ENCODE measurements around the gene CTPS2. TPM values are rescaled to one million over a fixed set of nuclear protein-coding genes. Genes with fewer than 3 reads are reported as not detected.

Gene CTPS2
- total RNA-seq, 1 donor from 2014 or later: 116 TPM

- Histone ChIP-seq H3K9me3 (ENCODE audit: low read depth) (no peaks in the 10 kb centered on the region), H3K27ac (no peak overlapping the region), H2AFZ (replicated peaks) (no peak overlapping the region), H3K4me3 (no peak overlapping the region), H3K27me3 (no peaks in the 10 kb centered on the region), H3K4me1 (no peaks in the 10 kb centered on the region), H3F3A (ENCODE audit: low read depth) (no peaks in the 10 kb centered on the region), H3K4me2 (no peak overlapping the region), H3K79me2 (ENCODE audit: low read depth) (no peaks in the 10 kb centered on the region), H3K9ac (no peak overlapping the region), H4K20me1 (ENCODE audit: low read depth) (no peaks in the 10 kb centered on the region), H3K36me3 (peaks cover 9% of the 10 kb centered on the region)
- H3K27ac Mint-ChIP-seq: no peak overlapping the region
- no peak overlapping the region for H3K4me3 Mint-ChIP-seq
- H3K27me3 Mint-ChIP-seq (ENCODE audit: insufficient read depth, low read depth): peaks cover 4% of the 10 kb centered on the region
- TF ChIP-seq EZH2phosphoT487 (IDR thresholded peaks at IDR 0.05) (no peak), CTCF (IDR thresholded peaks at IDR 0.05) (no peak), EZH2 (IDR thresholded peaks at IDR 0.05) (no peak)
- no peaks in the 10 kb centered on the region for H3K9me3 Mint-ChIP-seq
- H3K36me3 Mint-ChIP-seq: peaks cover 24% of the 10 kb centered on the region
- DNase-seq (ENCODE audit: low spot score): no peak
- no peaks in the 10 kb centered on the region for H3K4me1 Mint-ChIP-seq
Measured at GRCh38 chrX:16638533-16638932, 73.9 kb downstream of the CTPS2 start.

GRCh38 chrX:16635596-16635995 lies 76.9 kb downstream of the CTPS2 start:
- no peaks in the 10 kb centered on the region for H3K79me2 ChIP-seq (ENCODE audit: low read depth)
- H3K4me3 ChIP-seq: no peak overlapping the region
- no peak overlapping the region for H3K4me3 Mint-ChIP-seq
- H3K27ac Mint-ChIP-seq: no peak overlapping the region
- H3K27me3 ChIP-seq: no peaks in the 10 kb centered on the region
- H3K27ac ChIP-seq: no peak overlapping the region
- no peak overlapping the region for H3K9ac ChIP-seq
- peaks cover 23% of the 10 kb centered on the region for H3K36me3 Mint-ChIP-seq
- H3F3A ChIP-seq (ENCODE audit: low read depth): peaks cover 10% of the 10 kb centered on the region
- peaks cover 9% of the 10 kb centered on the region for H3K36me3 ChIP-seq
- H3K4me2 ChIP-seq: no peak overlapping the region
- H2AFZ ChIP-seq (replicated peaks): no peak overlapping the region
- H4K20me1 ChIP-seq (ENCODE audit: low read depth): no peaks in the 10 kb centered on the region
- H3K27me3 Mint-ChIP-seq (ENCODE audit: insufficient read depth, low read depth): peaks cover 4% of the 10 kb centered on the region
- H3K4me1 ChIP-seq: no peaks in the 10 kb centered on the region
- no peaks in the 10 kb centered on the region for H3K4me1 Mint-ChIP-seq
- TF ChIP-seq CTCF (IDR thresholded peaks at IDR 0.05) (no peak), EZH2 (IDR thresholded peaks at IDR 0.05) (no peak), EZH2phosphoT487 (IDR thresholded peaks at IDR 0.05) (no peak)
- no peaks in the 10 kb centered on the region for H3K9me3 ChIP-seq (ENCODE audit: low read depth)
- no peaks in the 10 kb centered on the region for H3K9me3 Mint-ChIP-seq
- DNase-seq (ENCODE audit: low spot score): no peak

- Histone ChIP-seq H3K9me3 (ENCODE audit: low read depth) (no peaks in the 10 kb centered on the region), H4K20me1 (ENCODE audit: low read depth) (no peaks in the 10 kb centered on the region), H3K27ac (no peak overlapping the region), H3K27me3 (no peaks in the 10 kb centered on the region), H3K4me2 (no peak overlapping the region), H3K79me2 (ENCODE audit: low read depth) (no peaks in the 10 kb centered on the region), H2AFZ (replicated peaks) (no peak overlapping the region), H3K36me3 (peaks cover 9% of the 10 kb centered on the region), H3K4me3 (no peak overlapping the region), H3F3A (ENCODE audit: low read depth) (peaks cover 14% of the 10 kb centered on the region), H3K9ac (no peak overlapping the region), H3K4me1 (no peaks in the 10 kb centered on the region)
- no peak for DNase-seq (ENCODE audit: low spot score)
- peaks cover under 1% of the 10 kb centered on the region for H3K4me1 Mint-ChIP-seq
- H3K27me3 Mint-ChIP-seq (ENCODE audit: insufficient read depth, low read depth): peaks cover 4% of the 10 kb centered on the region
- no peak overlapping the region for H3K4me3 Mint-ChIP-seq
- TF ChIP-seq EZH2 (IDR thresholded peaks at IDR 0.05): no peak
- no peak for TF ChIP-seq CTCF (IDR thresholded peaks at IDR 0.05)
- no peak for TF ChIP-seq EZH2phosphoT487 (IDR thresholded peaks at IDR 0.05)
- H3K27ac Mint-ChIP-seq: no peak overlapping the region
- peaks cover 23% of the 10 kb centered on the region for H3K36me3 Mint-ChIP-seq
- no peaks in the 10 kb centered on the region for H3K9me3 Mint-ChIP-seq
Measured at GRCh38 chrX:16635040-16635439, 77.4 kb downstream of the CTPS2 start.

All from neural progenitor cell (in vitro differentiated cells).